C4-2B (cell line): ENCODE data around the gene KIF11.
"Not testable (repeated sequence)": the region's sequence is repeated elsewhere in the genome, so short reads cannot be mapped to it uniquely, and the experiment has no call there.

Experiments
- H3K27ac ChIP-seq: fragments of 450-650 bp; 2 replicates; pipeline ENCODE4 v1.5.1; 2017
- ZFX ChIP-seq: fragments of 450-650 bp; IDR thresholded peaks from 2 replicates; pipeline ENCODE4 v1.6.1; 2017
- TF ChIP-seq, protein P1 (sequence below): fragments of 450-650 bp; conservative IDR thresholded peaks from 2 replicates; pipeline ENCODE4 v1.5.1; 2017; ENCODE audit warnings: mild to moderate bottlenecking

Gene KIF11

DNA sequence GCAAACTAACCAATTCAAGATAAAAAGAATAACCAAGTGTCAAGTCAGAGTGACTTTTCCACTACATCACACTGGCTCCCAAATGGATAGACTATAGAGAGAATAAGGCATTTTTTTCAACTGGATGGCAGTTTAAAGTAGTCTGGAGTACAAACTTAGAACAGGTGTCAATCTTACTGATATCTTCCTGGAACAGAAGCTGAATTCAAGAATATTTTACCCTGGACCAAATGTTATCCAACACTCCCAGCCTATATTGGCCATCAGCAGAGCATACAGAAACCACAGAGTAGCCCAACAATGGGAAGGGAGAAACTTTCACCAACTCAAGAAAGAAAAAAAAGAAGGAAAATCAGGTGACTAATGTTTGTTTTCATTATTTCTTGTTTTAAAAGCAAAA lies 30.5 kb upstream of the KIF11 start:
- TF ChIP-seq, protein P1, sequence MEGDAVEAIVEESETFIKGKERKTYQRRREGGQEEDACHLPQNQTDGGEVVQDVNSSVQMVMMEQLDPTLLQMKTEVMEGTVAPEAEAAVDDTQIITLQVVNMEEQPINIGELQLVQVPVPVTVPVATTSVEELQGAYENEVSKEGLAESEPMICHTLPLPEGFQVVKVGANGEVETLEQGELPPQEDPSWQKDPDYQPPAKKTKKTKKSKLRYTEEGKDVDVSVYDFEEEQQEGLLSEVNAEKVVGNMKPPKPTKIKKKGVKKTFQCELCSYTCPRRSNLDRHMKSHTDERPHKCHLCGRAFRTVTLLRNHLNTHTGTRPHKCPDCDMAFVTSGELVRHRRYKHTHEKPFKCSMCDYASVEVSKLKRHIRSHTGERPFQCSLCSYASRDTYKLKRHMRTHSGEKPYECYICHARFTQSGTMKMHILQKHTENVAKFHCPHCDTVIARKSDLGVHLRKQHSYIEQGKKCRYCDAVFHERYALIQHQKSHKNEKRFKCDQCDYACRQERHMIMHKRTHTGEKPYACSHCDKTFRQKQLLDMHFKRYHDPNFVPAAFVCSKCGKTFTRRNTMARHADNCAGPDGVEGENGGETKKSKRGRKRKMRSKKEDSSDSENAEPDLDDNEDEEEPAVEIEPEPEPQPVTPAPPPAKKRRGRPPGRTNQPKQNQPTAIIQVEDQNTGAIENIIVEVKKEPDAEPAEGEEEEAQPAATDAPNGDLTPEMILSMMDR, result no peak
- no peak for TF ChIP-seq ZFX
- no peak overlapping the region for H3K27ac ChIP-seq

DNA sequence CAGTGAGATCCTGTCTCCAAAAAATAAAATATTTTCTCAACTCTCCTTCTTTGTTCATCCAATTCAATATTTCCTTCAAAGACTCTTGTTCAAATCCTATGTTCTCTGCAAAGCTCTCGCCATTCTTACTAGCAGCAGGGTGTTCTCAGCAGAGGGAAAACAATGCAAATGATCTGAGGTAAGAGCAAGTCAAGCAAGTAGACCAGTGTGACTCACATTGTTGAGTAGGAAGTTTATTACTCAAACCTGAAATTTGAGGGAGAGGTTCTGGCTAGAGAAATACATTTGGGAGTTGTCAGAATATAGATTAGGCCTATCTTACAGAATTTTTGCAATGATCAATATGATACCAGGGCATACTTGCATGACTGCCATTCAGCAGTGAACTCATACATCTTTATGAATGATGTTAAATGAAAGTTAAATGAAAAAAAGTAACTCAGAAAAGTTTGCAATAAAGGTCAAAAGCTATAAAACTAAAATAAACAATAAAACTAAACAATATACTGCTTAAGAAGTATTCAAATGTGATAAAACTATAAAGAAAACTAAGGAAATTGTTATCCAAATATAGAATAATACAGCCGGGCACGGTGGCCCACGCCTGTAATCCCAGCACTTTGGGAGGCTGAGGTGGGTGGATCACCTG lies 24.9 kb upstream of the KIF11 start:
- TF ChIP-seq, protein P1, result no peak
- no peak for TF ChIP-seq ZFX
- no peak overlapping the region for H3K27ac ChIP-seq

DNA sequence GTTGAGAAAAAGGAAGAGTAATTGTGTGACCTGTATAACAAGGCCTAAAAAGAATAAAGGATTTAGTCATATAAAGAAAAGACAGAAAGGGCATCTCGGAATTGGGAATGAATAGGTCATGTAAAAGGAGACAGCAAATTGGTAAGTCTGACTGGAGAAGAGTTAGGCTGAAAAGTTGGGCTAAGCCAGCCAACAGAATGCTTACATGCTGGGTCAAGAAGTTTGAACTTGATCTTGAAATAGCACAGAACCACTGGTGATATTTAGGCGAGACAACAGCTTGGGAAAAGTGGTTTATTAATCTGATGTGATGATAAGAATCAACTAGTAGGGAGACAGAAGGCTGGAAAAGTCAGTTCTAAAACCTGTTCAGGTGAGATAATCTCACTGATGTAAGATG lies 23.9 kb upstream of the KIF11 start:
- no peak overlapping the region for H3K27ac ChIP-seq
- TF ChIP-seq, protein P1, result no peak
- no peak for TF ChIP-seq ZFX

DNA sequence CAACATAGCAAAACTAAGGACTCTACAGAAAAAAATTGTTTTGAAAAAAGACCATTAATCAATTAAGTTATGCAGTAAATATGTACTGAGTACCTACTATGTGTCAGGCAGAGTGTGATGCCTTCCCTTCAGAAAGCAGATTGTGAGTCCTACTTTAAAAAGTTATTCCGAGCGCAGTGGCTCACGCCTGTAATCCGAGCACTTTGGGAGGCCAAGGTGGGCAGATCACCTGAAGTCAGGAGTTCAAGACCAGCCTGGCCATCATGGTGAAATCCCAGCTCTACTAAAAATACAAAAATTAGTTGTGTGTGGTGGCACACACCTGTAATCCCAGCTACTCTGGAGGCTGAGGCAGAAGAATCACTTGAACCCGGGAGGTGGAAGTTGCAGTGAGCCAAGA lies 23.3 kb upstream of the KIF11 start:
- not testable (repeated sequence) for H3K27ac ChIP-seq

DNA sequence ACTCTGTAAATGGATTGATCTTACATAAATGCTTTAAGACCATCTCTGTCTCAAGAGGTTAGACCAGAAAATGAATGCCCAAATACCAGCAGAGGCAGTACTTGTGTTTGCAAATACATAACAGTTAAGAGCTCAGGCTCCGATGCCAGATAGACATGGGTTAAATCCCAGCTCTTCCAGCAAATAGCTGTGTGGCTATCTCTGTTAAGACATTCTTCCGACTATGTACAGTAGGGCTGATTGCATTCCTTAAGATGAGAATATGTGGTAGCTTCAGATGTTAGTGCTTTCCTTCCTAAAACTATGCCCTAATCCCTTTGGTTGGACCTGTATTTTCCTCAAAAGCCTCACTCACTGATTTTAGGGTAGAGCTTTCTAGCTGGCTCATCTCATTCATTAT lies 21.3 kb upstream of the KIF11 start:
- no peak for TF ChIP-seq ZFX
- TF ChIP-seq, protein P1, result no peak
- H3K27ac ChIP-seq, result no peak overlapping the region

DNA sequence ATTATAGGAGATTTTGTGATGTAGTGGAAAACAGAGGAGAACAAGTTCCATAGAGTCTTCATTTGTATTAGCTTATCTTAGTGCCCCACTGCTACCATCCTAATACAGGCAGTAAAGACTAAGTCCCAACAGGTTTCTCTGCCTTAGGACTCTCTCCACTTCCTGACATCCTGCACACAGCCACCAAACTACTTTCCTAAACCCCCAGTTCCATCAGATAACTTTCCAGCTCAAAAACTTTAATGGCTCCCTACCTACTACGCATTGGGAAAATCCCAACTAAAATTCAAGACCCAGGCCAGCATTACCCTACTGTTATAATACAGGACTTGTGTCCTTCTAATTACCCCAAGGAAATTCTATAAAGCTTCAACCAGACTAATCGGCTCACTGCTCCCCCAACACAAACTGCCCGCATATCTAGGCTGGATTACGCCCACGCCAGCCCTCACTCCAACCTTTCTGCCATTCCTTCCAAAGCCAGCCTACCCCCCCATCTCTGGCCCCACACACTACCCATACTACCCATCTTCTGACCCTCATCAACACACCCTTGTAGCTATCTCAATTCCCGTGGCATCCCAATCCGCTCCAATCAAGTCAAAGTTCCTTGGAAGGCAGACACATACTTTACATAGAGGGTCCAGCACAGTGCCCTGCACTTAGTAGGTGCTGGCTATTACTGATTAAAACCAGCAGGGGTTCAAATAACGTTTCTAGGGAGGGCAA lies 20.4 kb upstream of the KIF11 start:
- peak overlapping the region; percentile 96 for H3K27ac ChIP-seq
- TF ChIP-seq ZFX, result no peak
- TF ChIP-seq, protein P1, result no peak

DNA sequence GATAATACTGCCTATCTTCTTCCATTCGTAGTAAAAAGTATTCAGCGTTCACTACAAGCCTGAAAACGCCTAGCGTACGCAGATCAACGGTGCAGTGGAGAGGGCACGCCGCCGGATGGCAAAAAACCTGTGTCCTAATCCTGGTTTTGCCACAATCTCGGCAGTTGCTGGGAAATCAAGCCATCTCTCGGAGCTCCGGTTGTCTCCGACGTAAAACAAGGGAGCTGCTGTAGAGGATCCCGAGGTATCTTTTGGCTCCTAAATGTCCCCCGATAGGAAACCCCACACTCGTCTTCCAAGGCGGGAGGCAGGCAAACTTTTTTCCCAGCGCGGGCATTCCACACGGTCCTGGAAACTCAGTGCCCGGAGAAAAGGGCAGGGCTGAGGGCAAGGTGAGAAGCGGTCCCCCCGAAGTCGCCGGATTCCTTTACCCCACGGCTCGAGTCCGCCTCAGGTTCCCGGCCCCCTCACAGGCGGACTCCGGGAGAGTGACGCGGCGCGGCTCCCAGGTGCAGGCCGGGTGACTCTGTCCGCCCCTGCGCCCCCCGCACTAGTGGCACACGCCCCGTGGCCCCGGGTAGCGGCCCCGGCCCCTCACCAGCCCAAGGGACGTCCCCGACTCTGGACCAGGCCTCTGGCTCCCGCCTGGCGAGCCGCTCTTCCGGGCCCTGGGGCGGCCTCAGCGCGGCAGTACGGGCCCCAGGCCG lies 19.7 kb upstream of the KIF11 start:
- TF ChIP-seq ZFX, result peak; percentile 97; the same call in 1 of the 2 replicates
- TF ChIP-seq, protein P1, result no peak; the same call in 1 of the 2 replicates
- H3K27ac ChIP-seq, result peak overlapping the region; percentile 96
